ENCODE results near the gene DNAJC1.

DNA sequence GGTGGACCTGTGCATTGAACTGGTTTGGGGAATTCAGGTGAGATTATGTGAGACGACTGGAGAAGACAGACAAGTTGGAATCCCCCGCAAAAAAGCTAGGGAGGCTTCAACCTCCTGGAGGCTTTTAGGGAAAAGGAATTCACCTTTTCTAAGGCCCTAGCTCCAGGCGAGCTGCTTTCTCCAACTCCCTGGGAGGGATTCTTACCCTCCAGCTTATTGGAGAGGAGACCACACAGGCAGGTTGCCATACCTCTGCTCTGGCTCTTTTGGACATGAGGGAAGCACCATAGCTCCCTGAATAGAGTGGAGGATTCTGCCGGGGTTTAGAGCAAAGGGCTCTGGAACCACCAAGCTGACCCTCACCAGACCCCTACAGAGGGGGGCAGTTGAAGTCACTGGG, 255.7 kb downstream of the DNAJC1 start:
- no peak for TF ChIP-seq CTCF (IDR thresholded peaks at IDR 0.05)
- TF ChIP-seq REST (IDR thresholded peaks at IDR 0.05; ENCODE audit: insufficient read depth in 1 of 2, low read depth in 2 of 2, low read length in 1 of 2) = no peak

Data from Panc1 (cell line).